ENCODE results near the gene NEDD4L.

GRCh38 chr18:58323866-58324762 is 280.1 kb downstream of the NEDD4L start:
- no peak for TF ChIP-seq CTCF (IDR thresholded peaks at IDR 0.05)
- TF ChIP-seq POLR2A (IDR thresholded peaks at IDR 0.05) = no peak

Data from adrenal gland (tissue), 5 donors.